Subcutaneous adipose tissue (tissue), 4 donors: ENCODE results near the gene CENPF. TPM values are rescaled to one million over a fixed set of nuclear protein-coding genes. Genes with fewer than 3 reads are reported as not detected.

Experiments used
- CTCF ChIP-seq: fragments of 450-650 bp; IDR thresholded peaks from one replicate; pipeline ENCODE4 v1.5.1; 2016; ENCODE audit warnings: low read depth, mild to moderate bottlenecking, control low read depth, antibody characterized with exemption, moderate library complexity
- total RNA-seq, 4 donors: library from RNA; depleted of rRNA; stranded (reverse); fragments of >200 nt; gene quantifications; one replicate each; pipeline ENCODE4 v1.1.0, GENCODE V29; 2016

The CENPF gene
- total RNA-seq, 4 donors from 2014 or later: 1.7 to 5.1 (median 3.1) TPM

- TF ChIP-seq CTCF: no peak
Observed at GRCh38 chr1:214581785-214582184, 21.2 kb upstream of the CENPF start.

- TF ChIP-seq CTCF: no peak
Observed at GRCh38 chr1:214582289-214582891, 20.6 kb upstream of the CENPF start.

GRCh38 chr1:214583113-214583512 lies 19.9 kb upstream of the CENPF start:
- no peak for TF ChIP-seq CTCF

- TF ChIP-seq CTCF: no peak
Observed at GRCh38 chr1:214583824-214584554, 19.0 kb upstream of the CENPF start.

GRCh38 chr1:214584805-214585766 lies 17.9 kb upstream of the CENPF start:
- TF ChIP-seq CTCF: no peak

GRCh38 chr1:214586621-214587020 lies 16.4 kb upstream of the CENPF start:
- no peak for TF ChIP-seq CTCF

- TF ChIP-seq CTCF: no peak
Observed at GRCh38 chr1:214587165-214587564, 15.8 kb upstream of the CENPF start.
